Erythroblast (primary cell): ENCODE measurements around the gene COL6A6.

Experiments used
- GATA1 ChIP-seq: IDR thresholded peaks from 2 replicates; pipeline ENCODE4 v1.6.1; 2011; ENCODE audit warnings: low read depth, mild to moderate bottlenecking, control low read depth, low read length, moderate library complexity
- POLR2A ChIP-seq: IDR thresholded peaks from 2 replicates; pipeline ENCODE4 v1.6.1; 2011; ENCODE audit warnings: mild to moderate bottlenecking, low read length

- TF ChIP-seq POLR2A (no peak), GATA1 (no peak)
Measured at GRCh38 chr3:130470126-130470525, 46.9 kb upstream of the COL6A6 start.
